ENCODE results near the gene ELP5.

The ELP5 gene

GRCh38 chr17:7308625-7309433 is 56.8 kb downstream of the ELP5 start:
- H3K27me3 Mint-ChIP-seq = no peaks in the 10 kb centered on the region
- no peaks in the 10 kb centered on the region for H3K9me3 Mint-ChIP-seq
- peak; percentile 74 to 85 for DNase-seq (ENCODE audit: low spot score in 2 of 2)
- peak overlapping the region; percentile 97 for H3K27ac Mint-ChIP-seq
- H3K4me3 Mint-ChIP-seq = peak overlapping the region; percentile 88
- peaks cover 35% of the 10 kb centered on the region for H3K4me1 Mint-ChIP-seq
- peak; percentile 32 for ATAC-seq (ENCODE audit: low read depth)
- peaks cover 35% of the 10 kb centered on the region for H3K36me3 Mint-ChIP-seq
